ENCODE results near the gene AMPD2.

DNA sequence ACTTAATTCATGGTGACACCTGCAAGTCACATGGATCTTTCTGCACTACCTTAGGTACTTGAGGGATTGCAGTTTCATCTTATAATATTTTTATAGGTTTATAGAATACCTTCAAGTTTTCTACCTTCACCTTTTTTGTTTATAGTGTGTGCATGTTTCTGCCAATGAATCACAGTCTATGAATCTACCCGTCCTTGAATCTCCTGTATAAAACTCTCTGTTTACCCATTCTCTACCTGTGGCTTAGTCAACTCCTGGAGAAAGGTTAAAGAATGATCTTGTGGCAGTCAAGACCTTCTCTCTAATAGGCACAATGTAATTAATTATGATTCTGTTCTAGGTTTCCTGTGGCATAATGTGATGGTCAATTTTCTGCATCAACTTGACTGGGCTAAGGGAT is 45.0 kb downstream of the AMPD2 start:
- TF ChIP-seq, protein P1, sequence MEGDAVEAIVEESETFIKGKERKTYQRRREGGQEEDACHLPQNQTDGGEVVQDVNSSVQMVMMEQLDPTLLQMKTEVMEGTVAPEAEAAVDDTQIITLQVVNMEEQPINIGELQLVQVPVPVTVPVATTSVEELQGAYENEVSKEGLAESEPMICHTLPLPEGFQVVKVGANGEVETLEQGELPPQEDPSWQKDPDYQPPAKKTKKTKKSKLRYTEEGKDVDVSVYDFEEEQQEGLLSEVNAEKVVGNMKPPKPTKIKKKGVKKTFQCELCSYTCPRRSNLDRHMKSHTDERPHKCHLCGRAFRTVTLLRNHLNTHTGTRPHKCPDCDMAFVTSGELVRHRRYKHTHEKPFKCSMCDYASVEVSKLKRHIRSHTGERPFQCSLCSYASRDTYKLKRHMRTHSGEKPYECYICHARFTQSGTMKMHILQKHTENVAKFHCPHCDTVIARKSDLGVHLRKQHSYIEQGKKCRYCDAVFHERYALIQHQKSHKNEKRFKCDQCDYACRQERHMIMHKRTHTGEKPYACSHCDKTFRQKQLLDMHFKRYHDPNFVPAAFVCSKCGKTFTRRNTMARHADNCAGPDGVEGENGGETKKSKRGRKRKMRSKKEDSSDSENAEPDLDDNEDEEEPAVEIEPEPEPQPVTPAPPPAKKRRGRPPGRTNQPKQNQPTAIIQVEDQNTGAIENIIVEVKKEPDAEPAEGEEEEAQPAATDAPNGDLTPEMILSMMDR (IDR thresholded peaks at IDR 0.05), result no peak
- TF ChIP-seq POLR2A (IDR thresholded peaks at IDR 0.05), result no peak

Data from sigmoid colon (tissue), 3 donors.